NCI-H128 (cell line): ENCODE results near the gene LACTB.

ENCODE experiments used
- DNase-seq: peaks from one replicate; lab custom pipeline; 2025; ENCODE audit not compliant: unreplicated experiment; lab: John Stamatoyannopoulos, UW

The LACTB gene

GRCh38 chr15:63166219-63166618 is 44.6 kb downstream of the LACTB start:
- no peak for DNase-seq

GRCh38 chr15:63169788-63170187 is 48.1 kb downstream of the LACTB start:
- no peak for DNase-seq

GRCh38 chr15:63172376-63172775 is 50.7 kb downstream of the LACTB start:
- no peak for DNase-seq

- DNase-seq, result no peak
Measured at GRCh38 chr15:63172851-63173451, 51.3 kb downstream of the LACTB start.

- DNase-seq, result no peak
Measured at GRCh38 chr15:63176302-63176701, 54.6 kb downstream of the LACTB start.

- DNase-seq, result no peak
Measured at GRCh38 chr15:63178034-63178433, 56.4 kb downstream of the LACTB start.

GRCh38 chr15:63180746-63181145 is 59.1 kb downstream of the LACTB start:
- no peak for DNase-seq

GRCh38 chr15:63181648-63182047 is 60.0 kb downstream of the LACTB start:
- DNase-seq, result no peak

GRCh38 chr15:63185206-63185605 is 63.5 kb downstream of the LACTB start:
- no peak for DNase-seq

GRCh38 chr15:63186065-63186464 is 64.4 kb downstream of the LACTB start:
- DNase-seq, result no peak

GRCh38 chr15:63187589-63188226 is 66.0 kb downstream of the LACTB start:
- DNase-seq, result no peak

- DNase-seq, result no peak
Measured at GRCh38 chr15:63188247-63188925, 66.7 kb downstream of the LACTB start.

- DNase-seq, result peak; percentile 76
Measured at GRCh38 chr15:63188926-63189871, 67.5 kb downstream of the LACTB start, which contains the start of gene RAB8B. Gene RAB8B, plus strand, starts transcription at chr15:63189606. Its CDS starts 19 bp downstream, at chr15:63189625.

- no peak for DNase-seq
Measured at GRCh38 chr15:63189941-63190768, 68.5 kb downstream of the LACTB start.

GRCh38 chr15:63190769-63191649 is 69.3 kb downstream of the LACTB start:
- DNase-seq, result no peak
